Stimulated activated naive CD8-positive, alpha-beta T cell treated with anti-CD3 and anti-CD28 coated beads, Interleukin-15, amount 100 ng/mL, for 72 hours (primary cell): ENCODE results near the gene SIL1.
A peak's percentile ranks its signal among the peaks of the same experiment; 100 is the strongest.

Experiments used
- ATAC-seq: fragments of 150-1000 bp; cut with Tn5 transposase; 2 replicates; pipeline ENCODE4 v1.10.0; 2021; ENCODE audit warnings: mild to moderate bottlenecking, moderate library complexity
- DNase-seq, 2 donors: peaks; one replicate each; pipeline ENCODE4 v3.0.0; 2021 to 2022
- H3K27ac Mint-ChIP-seq, 2 donors: one replicate each; pipeline ENCODE4 v1.8.0; 2022; ENCODE audit warnings: mild to moderate bottlenecking in 2 of 2, mixed read lengths in 2 of 2, moderate library complexity in 2 of 2
- H3K27me3 Mint-ChIP-seq: one replicate; pipeline ENCODE4 v1.8.0; 2022; ENCODE audit warnings: mixed read lengths
- H3K4me1 Mint-ChIP-seq: one replicate; pipeline ENCODE4 v1.8.0; 2022; ENCODE audit warnings: mild to moderate bottlenecking, mixed read lengths
- H3K4me3 Mint-ChIP-seq, 2 donors: one replicate each; pipeline ENCODE4 v1.8.0; 2022; ENCODE audit warnings: mild to moderate bottlenecking in 2 of 2, mixed read lengths in 2 of 2, moderate library complexity in 1 of 2
- H3K9me3 Mint-ChIP-seq, 2 donors: one replicate each; pipeline ENCODE4 v1.8.0; 2022; ENCODE audit warnings: mixed read lengths in 2 of 2

The SIL1 gene

GRCh38 chr5:138978581-138978980, 219.6 kb downstream of the SIL1 start:
- no peak for DNase-seq
- no peaks in the 10 kb centered on the region for H3K27me3 Mint-ChIP-seq
- peaks cover 46% of the 10 kb centered on the region for H3K4me1 Mint-ChIP-seq
- no peaks in the 10 kb centered on the region for H3K9me3 Mint-ChIP-seq
- no peak for ATAC-seq
- H3K4me3 Mint-ChIP-seq, result no peak overlapping the region
- no peak overlapping the region for H3K27ac Mint-ChIP-seq

GRCh38 chr5:138978080-138978479, 220.1 kb downstream of the SIL1 start:
- Mint-ChIP-seq H3K27me3 (no peaks in the 10 kb centered on the region), H3K4me3 (no peak overlapping the region), H3K27ac (no peak overlapping the region), H3K4me1 (peaks cover 46% of the 10 kb centered on the region), H3K9me3 (no peaks in the 10 kb centered on the region)
- ATAC-seq (no peak), DNase-seq (no peak)

- Mint-ChIP-seq H3K4me3 (no peak overlapping the region), H3K27me3 (no peaks in the 10 kb centered on the region), H3K4me1 (peaks cover 21% of the 10 kb centered on the region), H3K9me3 (no peaks in the 10 kb centered on the region), H3K27ac (no peak overlapping the region)
- ATAC-seq (no peak), DNase-seq (no peak)
These were observed 222.9 kb downstream of the SIL1 start for GRCh38 chr5:138975098-138975847.

- DNase-seq, result no peak
- no peaks in the 10 kb centered on the region for H3K9me3 Mint-ChIP-seq
- peaks cover 12% of the 10 kb centered on the region for H3K4me1 Mint-ChIP-seq
- no peak for ATAC-seq
- no peak overlapping the region for H3K4me3 Mint-ChIP-seq
- H3K27me3 Mint-ChIP-seq, result no peaks in the 10 kb centered on the region
- no peak overlapping the region for H3K27ac Mint-ChIP-seq
These were observed 223.7 kb downstream of the SIL1 start for GRCh38 chr5:138974227-138975063.

- no peak overlapping the region for H3K4me3 Mint-ChIP-seq
- DNase-seq (no peak), ATAC-seq (no peak)
- H3K27me3 Mint-ChIP-seq, result no peaks in the 10 kb centered on the region
- H3K9me3 Mint-ChIP-seq, result no peaks in the 10 kb centered on the region
- no peak overlapping the region for H3K27ac Mint-ChIP-seq
- H3K4me1 Mint-ChIP-seq, result peaks cover 7% of the 10 kb centered on the region
These were observed 225.3 kb downstream of the SIL1 start for GRCh38 chr5:138972836-138973235.

GRCh38 chr5:138972230-138972629, 225.9 kb downstream of the SIL1 start:
- no peaks in the 10 kb centered on the region for H3K27me3 Mint-ChIP-seq
- H3K9me3 Mint-ChIP-seq, result no peaks in the 10 kb centered on the region
- no peak overlapping the region for H3K27ac Mint-ChIP-seq

GRCh38 chr5:138969323-138970002, 228.7 kb downstream of the SIL1 start:
- no peaks in the 10 kb centered on the region for H3K4me1 Mint-ChIP-seq
- DNase-seq, result no peak
- H3K9me3 Mint-ChIP-seq, result no peaks in the 10 kb centered on the region
- ATAC-seq, result no peak
- no peak overlapping the region for H3K27ac Mint-ChIP-seq
- no peak overlapping the region for H3K4me3 Mint-ChIP-seq
- no peaks in the 10 kb centered on the region for H3K27me3 Mint-ChIP-seq

More at GRCh38 chr5:138972230-138972629, 225.9 kb downstream of the SIL1 start:
- ATAC-seq, result no peak
- DNase-seq, result no peak
- Mint-ChIP-seq H3K4me1 (peaks cover 7% of the 10 kb centered on the region), H3K4me3 (no peak overlapping the region)

- ATAC-seq, result no peak
- Mint-ChIP-seq H3K4me1 (no peaks in the 10 kb centered on the region), H3K4me3 (no peak overlapping the region), H3K27ac (no peak overlapping the region), H3K9me3 (no peaks in the 10 kb centered on the region), H3K27me3 (no peaks in the 10 kb centered on the region)
- DNase-seq, result no peak
These were observed 229.6 kb downstream of the SIL1 start for GRCh38 chr5:138968601-138969000.

- no peak for DNase-seq
- ATAC-seq, result no peak
- no peak overlapping the region for H3K27ac Mint-ChIP-seq
- no peaks in the 10 kb centered on the region for H3K9me3 Mint-ChIP-seq
- H3K4me1 Mint-ChIP-seq, result no peaks in the 10 kb centered on the region
- H3K4me3 Mint-ChIP-seq, result no peak overlapping the region
- no peaks in the 10 kb centered on the region for H3K27me3 Mint-ChIP-seq
These were observed 230.2 kb downstream of the SIL1 start for GRCh38 chr5:138967791-138968448.

- Mint-ChIP-seq H3K4me3 (no peak overlapping the region), H3K4me1 (no peaks in the 10 kb centered on the region), H3K27ac (peak overlapping the region in 1 of 2 donors; percentile 43), H3K9me3 (no peaks in the 10 kb centered on the region), H3K27me3 (no peaks in the 10 kb centered on the region)
- DNase-seq, result no peak
- no peak for ATAC-seq
These were observed 231.8 kb downstream of the SIL1 start for GRCh38 chr5:138966236-138966985.

GRCh38 chr5:138965626-138966025, 232.5 kb downstream of the SIL1 start:
- Mint-ChIP-seq H3K9me3 (no peaks in the 10 kb centered on the region), H3K27ac (no peak overlapping the region), H3K27me3 (no peaks in the 10 kb centered on the region), H3K4me3 (no peak overlapping the region), H3K4me1 (no peaks in the 10 kb centered on the region)
- ATAC-seq (no peak), DNase-seq (no peak)

GRCh38 chr5:138964647-138965201, 233.4 kb downstream of the SIL1 start:
- ATAC-seq (no peak), DNase-seq (no peak)
- Mint-ChIP-seq H3K27me3 (no peaks in the 10 kb centered on the region), H3K4me1 (no peaks in the 10 kb centered on the region), H3K9me3 (no peaks in the 10 kb centered on the region), H3K4me3 (no peak overlapping the region), H3K27ac (no peak overlapping the region)

GRCh38 chr5:138963763-138964371, 234.3 kb downstream of the SIL1 start:
- Mint-ChIP-seq H3K4me1 (no peaks in the 10 kb centered on the region), H3K27me3 (no peaks in the 10 kb centered on the region), H3K9me3 (no peaks in the 10 kb centered on the region), H3K27ac (peak overlapping the region in 1 of 2 donors; percentile 28), H3K4me3 (no peak overlapping the region)
- no peak for DNase-seq
- ATAC-seq, result no peak

GRCh38 chr5:138962614-138963370, 235.4 kb downstream of the SIL1 start:
- no peaks in the 10 kb centered on the region for H3K9me3 Mint-ChIP-seq

More at GRCh38 chr5:138962614-138963370, 235.4 kb downstream of the SIL1 start:
- Mint-ChIP-seq H3K4me3 (no peak overlapping the region), H3K27ac (no peak overlapping the region), H3K27me3 (no peaks in the 10 kb centered on the region), H3K4me1 (no peaks in the 10 kb centered on the region)
- DNase-seq (no peak), ATAC-seq (no peak)
